Sigmoid colon (tissue), 4 donors: Measurements from ENCODE around the gene HOXA5.

Experiments
- EP300 ChIP-seq, 4 donors: sonication (generic); formaldehyde crosslinking; IDR thresholded peaks; one replicate each; pipeline ENCODE4 v1.6.1; 2017; ENCODE audit warnings: antibody characterized with exemption in 4 of 4
- POLR2A ChIP-seq, 2 donors: fragments of 450-650 bp; IDR thresholded peaks; one replicate each; pipeline ENCODE4 v1.6.1; 2016; ENCODE audit warnings: antibody characterized with exemption in 2 of 2, mild to moderate bottlenecking in 2 of 2, moderate library complexity in 2 of 2
- TF ChIP-seq, protein P1 (sequence below), 4 experiments: fragments of 450-650 bp in 3 of 4; fragments of 200-600 bp in 1 of 4; IDR thresholded peaks; one replicate each; pipeline ENCODE4 v1.5.1; 2016 to 2019; ENCODE audit warnings: antibody characterized with exemption in 4 of 4, mild to moderate bottlenecking in 3 of 4, moderate library complexity in 2 of 4

DNA sequence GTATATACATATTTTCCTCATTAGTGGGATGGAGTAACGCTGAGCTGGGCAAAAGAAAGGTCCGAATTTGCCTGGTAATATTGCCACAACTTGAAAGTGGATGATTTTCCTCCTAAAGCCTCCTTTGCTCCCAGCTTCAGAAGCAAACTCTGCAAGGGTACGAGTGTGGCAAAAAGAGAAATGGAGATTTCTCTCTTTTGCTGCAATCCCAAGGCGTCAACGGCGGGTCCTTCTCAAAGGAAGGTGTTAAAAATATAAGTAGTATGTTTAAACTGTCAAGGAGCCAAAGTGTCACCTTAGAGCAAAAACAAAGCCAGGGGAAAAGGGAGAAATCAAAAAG, 28.6 kb downstream of the HOXA5 start:
- TF ChIP-seq, protein P1, sequence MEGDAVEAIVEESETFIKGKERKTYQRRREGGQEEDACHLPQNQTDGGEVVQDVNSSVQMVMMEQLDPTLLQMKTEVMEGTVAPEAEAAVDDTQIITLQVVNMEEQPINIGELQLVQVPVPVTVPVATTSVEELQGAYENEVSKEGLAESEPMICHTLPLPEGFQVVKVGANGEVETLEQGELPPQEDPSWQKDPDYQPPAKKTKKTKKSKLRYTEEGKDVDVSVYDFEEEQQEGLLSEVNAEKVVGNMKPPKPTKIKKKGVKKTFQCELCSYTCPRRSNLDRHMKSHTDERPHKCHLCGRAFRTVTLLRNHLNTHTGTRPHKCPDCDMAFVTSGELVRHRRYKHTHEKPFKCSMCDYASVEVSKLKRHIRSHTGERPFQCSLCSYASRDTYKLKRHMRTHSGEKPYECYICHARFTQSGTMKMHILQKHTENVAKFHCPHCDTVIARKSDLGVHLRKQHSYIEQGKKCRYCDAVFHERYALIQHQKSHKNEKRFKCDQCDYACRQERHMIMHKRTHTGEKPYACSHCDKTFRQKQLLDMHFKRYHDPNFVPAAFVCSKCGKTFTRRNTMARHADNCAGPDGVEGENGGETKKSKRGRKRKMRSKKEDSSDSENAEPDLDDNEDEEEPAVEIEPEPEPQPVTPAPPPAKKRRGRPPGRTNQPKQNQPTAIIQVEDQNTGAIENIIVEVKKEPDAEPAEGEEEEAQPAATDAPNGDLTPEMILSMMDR (IDR thresholded peaks at IDR 0.05), result no peak
- no peak for TF ChIP-seq EP300 (IDR thresholded peaks at IDR 0.05)
- TF ChIP-seq POLR2A (IDR thresholded peaks at IDR 0.05), result no peak
